Adrenal gland (tissue), 12 donors: Measurements from ENCODE around the gene LPCAT1. TPM values are rescaled to one million over a fixed set of nuclear protein-coding genes. Genes with fewer than 3 reads are reported as not detected.
A peak's percentile ranks its signal among the peaks of the same experiment; 100 is the strongest.

Source experiments
- DNase-seq, 7 donors: peaks; one replicate each; pipeline ENCODE4 v3.0.0-alpha.2; 2019 to 2020
- H3K27ac ChIP-seq, 5 donors: fragments of 200-600 bp; sonication (generic) in 4 of 5; 1 replicate in 3 of 5; 2 replicates in 2 of 5; pipeline versions ENCODE4 v1.5.1 to v1.8.0; 2016 to 2020; ENCODE audit warnings: mild to moderate bottlenecking in 1 of 5
- H3K27me3 ChIP-seq: fragments of 200-600 bp; 2 replicates; pipeline ENCODE4 v1.8.0; 2021
- H3K36me3 ChIP-seq, 2 donors: fragments of 200-600 bp; replicated peaks in 1 of 2; 1 replicate in 1 of 2; 2 replicates in 1 of 2; pipeline versions ENCODE4 v1.5.1 to v1.8.0; 2018 to 2022
- H3K4me1 ChIP-seq, 2 donors: fragments of 200-600 bp; replicated peaks in 1 of 2; 1 replicate in 1 of 2; 2 replicates in 1 of 2; pipeline versions ENCODE4 v1.5.1 to v1.8.0; 2018 to 2021
- H3K4me3 ChIP-seq, 4 donors: fragments of 200-600 bp; sonication (generic) in 3 of 4; one replicate each; pipeline ENCODE4 v1.5.1; 2016 to 2018
- H3K9me3 ChIP-seq, 3 donors: fragments of 200-600 bp; sonication (generic) in 1 of 3; replicated peaks in 1 of 3; 1 replicate in 2 of 3; 2 replicates in 1 of 3; pipeline versions ENCODE4 v1.5.1 to v1.8.0; 2016 to 2021
- CTCF ChIP-seq, 6 experiments: fragments of 450-650 bp in 4 of 6; fragments of 200-600 bp in 2 of 6; sonication (generic) in 1 of 6; IDR thresholded peaks; 1 replicate in 5 of 6; 2 replicates in 1 of 6; pipeline versions ENCODE4 v1.5.1 to v1.8.0; 2016 to 2021; ENCODE audit warnings: antibody characterized with exemption in 6 of 6, mild to moderate bottlenecking in 2 of 6, moderate library complexity in 1 of 6
- POLR2A ChIP-seq, 2 donors: fragments of 450-650 bp; IDR thresholded peaks; one replicate each; pipeline ENCODE4 v1.6.1; 2017; ENCODE audit warnings: antibody characterized with exemption in 2 of 2, mild to moderate bottlenecking in 2 of 2, moderate library complexity in 1 of 2
- WGBS, 4 donors: extraction: QIAGEN DNeasy Blood & Tissue Kit in 2 of 4; methylation state at CpG; one replicate each; pipeline versions ENCODE4 v1.1.5 to v1.1.7; 2013 to 2017; 5-methylcytosine and 5-hydroxymethylcytosine counted together
- intact Hi-C, 2 donors: fragments of 100-400 bp; cut with DNase I; formaldehyde crosslinking; loops; one replicate each; pipeline versions ENCODE4 v1.14.1 to v1.15.0; 2022 to 2023
- polyA plus RNA-seq, 3 donors: library from polyadenylated mRNA; stranded (reverse); fragments of 200-250 nt in 2 of 3; fragments of 350-450 nt in 1 of 3; fragmentation: Illumina TruSeq in 1 of 3; extraction: RNeasy Lipid Tissue Mini Kit (QIAGEN cat#74804) in 1 of 3; gene quantifications; one replicate each; pipeline ENCODE4 v1.2.3, GENCODE V29; 2013 to 2014
- total RNA-seq, 9 donors: library from RNA; depleted of rRNA in 4 of 9; stranded (reverse); fragments of >200 nt in 4 of 9; fragments of 120-200 nt in 1 of 9; fragmentation: NEBNext Ultra II Directional in 1 of 9; extraction: Animal tissue kit (Norgen Biotek cat#: 25700) in 1 of 9; gene quantifications; one replicate each; pipeline versions ENCODE4 v1.1.0 to v1.2.4, GENCODE V29; 2013 to 2023
- donor health status: healthy with polysubstance abuse.
- donor health status: Bipolar disorder and iron deficiency.
- donor health status: DM: yes; HTN: yes; CAD: no.
- donor health status: DM: no; HTN: no; CAD: no.
- donor health status: DM: no; HTN: no; CAD: no.
- donor health status: DM: yes; HTN: yes; CAD: no.

The LPCAT1 gene
- total and polyA plus RNA-seq, 12 donors = 23.2 to 59.1 (median 42.6) TPM

DNA sequence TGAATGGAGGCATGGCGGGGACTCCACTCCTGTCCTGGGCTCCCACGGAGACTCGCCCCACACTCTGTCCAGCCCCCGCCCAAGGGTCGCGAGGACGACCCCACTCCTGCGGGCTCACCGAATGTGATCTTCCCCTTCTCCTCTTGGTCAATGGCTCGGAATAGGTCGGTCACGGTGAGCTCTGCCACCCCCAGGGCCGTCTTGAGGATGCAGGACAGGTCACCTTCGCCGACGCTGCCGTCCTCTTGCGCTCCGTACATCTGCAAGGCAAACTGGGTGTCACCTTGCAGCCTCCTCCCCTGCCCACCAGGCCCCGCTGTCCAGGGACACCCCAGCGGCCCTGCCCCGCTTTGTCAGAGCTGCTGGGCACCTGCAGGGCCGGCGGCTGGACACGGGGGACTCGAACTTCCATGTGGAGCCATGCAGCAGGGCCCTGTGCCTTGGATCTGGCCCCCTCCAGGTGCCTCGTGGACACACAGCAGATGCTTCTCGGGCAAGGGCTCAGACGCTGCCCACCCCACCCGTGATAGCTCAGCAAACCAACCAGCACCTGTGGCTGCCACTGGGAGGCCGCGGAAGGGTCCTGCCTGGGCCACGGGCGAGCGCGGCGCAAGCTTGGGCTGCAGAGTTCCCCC, 57.0 kb downstream of the LPCAT1 start:
- peak in 1 of 7 donors; percentile 5 for DNase-seq
- H3K36me3 ChIP-seq = peaks cover 0 to 28% of the 10 kb centered on the region in 2 donors
- intact Hi-C loops = no loop called here
- no peak for TF ChIP-seq CTCF (IDR thresholded peaks at IDR 0.05)
- no peak for TF ChIP-seq POLR2A (IDR thresholded peaks at IDR 0.05)
- H3K9me3 ChIP-seq = no peaks in the 10 kb centered on the region
- H3K4me1 ChIP-seq = no peaks in the 10 kb centered on the region
- H3K4me3 ChIP-seq = no peak overlapping the region
- no peak overlapping the region for H3K27ac ChIP-seq
- WGBS, 4 donors = 91 to 94% (median 93%) methylated on average over 12 to 37 of the region's 37 CpGs
- no peaks in the 10 kb centered on the region for H3K27me3 ChIP-seq

DNA sequence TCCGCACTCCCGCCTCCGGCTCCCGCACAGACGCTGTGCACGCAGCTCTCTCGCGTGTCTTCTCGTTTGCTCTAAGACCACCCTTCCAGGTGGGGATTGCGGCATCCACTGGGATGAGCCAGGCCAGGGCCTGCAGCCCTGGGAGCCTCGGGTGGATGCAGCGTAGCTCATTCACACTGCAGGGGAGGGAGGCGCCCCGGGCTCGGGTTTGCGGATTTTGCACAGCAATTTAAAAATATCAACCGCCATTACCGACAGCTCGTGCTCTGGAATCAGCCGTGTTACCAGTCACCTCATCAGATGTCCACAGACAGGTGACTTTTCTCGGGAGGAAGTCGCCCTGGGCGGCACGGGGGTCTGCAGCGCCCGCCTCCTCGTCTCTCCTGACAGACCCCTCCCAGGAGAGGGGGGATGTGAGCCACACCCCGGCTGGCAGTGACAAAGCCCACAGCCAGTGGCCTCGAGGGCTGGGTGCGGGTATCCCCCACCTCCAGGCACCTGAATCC, 57.7 kb downstream of the LPCAT1 start:
- WGBS, 4 donors = 94 to 98% (median 97%) methylated on average over 27 to 30 of the region's 30 CpGs
- intact Hi-C loops = no loop called here
- Histone ChIP-seq H3K27ac (no peak overlapping the region), H3K27me3 (no peaks in the 10 kb centered on the region), H3K4me1 (no peaks in the 10 kb centered on the region), H3K4me3 (no peak overlapping the region), H3K36me3 (peaks cover 0 to 33% of the 10 kb centered on the region in 2 donors), H3K9me3 (no peaks in the 10 kb centered on the region)
- TF ChIP-seq POLR2A (IDR thresholded peaks at IDR 0.05) (no peak), CTCF (IDR thresholded peaks at IDR 0.05) (no peak)
- DNase-seq = peak in 1 of 7 donors; percentile 6

GRCh38 chr5:1465117-1465516, 58.6 kb downstream of the LPCAT1 start:
- TF ChIP-seq CTCF (IDR thresholded peaks at IDR 0.05) (no peak), POLR2A (IDR thresholded peaks at IDR 0.05) (no peak)
- no peaks in the 10 kb centered on the region for H3K4me1 ChIP-seq
- H3K27ac ChIP-seq = no peak overlapping the region
- no peaks in the 10 kb centered on the region for H3K27me3 ChIP-seq
- intact Hi-C loops = no loop called here
- WGBS, 4 donors = 90 to 98% (median 97%) methylated on average over 22 of the region's 22 CpGs
- no peak overlapping the region for H3K4me3 ChIP-seq
- H3K36me3 ChIP-seq = peaks cover 0 to 33% of the 10 kb centered on the region in 2 donors
- no peak for DNase-seq
- H3K9me3 ChIP-seq = no peaks in the 10 kb centered on the region

DNA sequence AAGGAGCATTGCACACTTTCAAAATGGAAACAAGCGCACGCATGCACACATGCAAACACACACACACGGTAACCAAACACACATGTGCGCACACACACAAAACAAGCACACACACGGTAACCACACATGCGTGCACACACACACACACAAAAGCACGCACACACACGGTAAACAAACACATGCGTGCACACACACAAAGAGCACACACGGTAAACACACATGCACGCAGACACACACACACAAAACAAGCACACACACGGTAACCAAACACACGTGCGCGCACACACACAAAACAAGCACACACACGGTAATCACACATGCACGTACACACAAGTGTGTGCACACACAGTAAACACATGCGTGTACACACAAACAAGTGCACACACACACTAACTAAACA, 59.2 kb downstream of the LPCAT1 start:
- Histone ChIP-seq H3K4me1 (no peaks in the 10 kb centered on the region), H3K27ac (no peak overlapping the region), H3K9me3 (no peaks in the 10 kb centered on the region), H3K4me3 (no peak overlapping the region), H3K27me3 (no peaks in the 10 kb centered on the region), H3K36me3 (peaks cover 0 to 33% of the 10 kb centered on the region in 2 donors)
- DNase-seq = no peak
- 89 to 93% (median 90%) methylated on average over 16 to 18 of the region's 18 CpGs for WGBS, 4 donors
- intact Hi-C loops = no loop called here
- TF ChIP-seq CTCF (IDR thresholded peaks at IDR 0.05) (no peak), POLR2A (IDR thresholded peaks at IDR 0.05) (no peak)
